ENCODE results near the gene LMNTD1.
"Not testable (repeated sequence)": the region's sequence is repeated elsewhere in the genome, so short reads cannot be mapped to it uniquely, and the experiment has no call there.

The LMNTD1 gene

DNA sequence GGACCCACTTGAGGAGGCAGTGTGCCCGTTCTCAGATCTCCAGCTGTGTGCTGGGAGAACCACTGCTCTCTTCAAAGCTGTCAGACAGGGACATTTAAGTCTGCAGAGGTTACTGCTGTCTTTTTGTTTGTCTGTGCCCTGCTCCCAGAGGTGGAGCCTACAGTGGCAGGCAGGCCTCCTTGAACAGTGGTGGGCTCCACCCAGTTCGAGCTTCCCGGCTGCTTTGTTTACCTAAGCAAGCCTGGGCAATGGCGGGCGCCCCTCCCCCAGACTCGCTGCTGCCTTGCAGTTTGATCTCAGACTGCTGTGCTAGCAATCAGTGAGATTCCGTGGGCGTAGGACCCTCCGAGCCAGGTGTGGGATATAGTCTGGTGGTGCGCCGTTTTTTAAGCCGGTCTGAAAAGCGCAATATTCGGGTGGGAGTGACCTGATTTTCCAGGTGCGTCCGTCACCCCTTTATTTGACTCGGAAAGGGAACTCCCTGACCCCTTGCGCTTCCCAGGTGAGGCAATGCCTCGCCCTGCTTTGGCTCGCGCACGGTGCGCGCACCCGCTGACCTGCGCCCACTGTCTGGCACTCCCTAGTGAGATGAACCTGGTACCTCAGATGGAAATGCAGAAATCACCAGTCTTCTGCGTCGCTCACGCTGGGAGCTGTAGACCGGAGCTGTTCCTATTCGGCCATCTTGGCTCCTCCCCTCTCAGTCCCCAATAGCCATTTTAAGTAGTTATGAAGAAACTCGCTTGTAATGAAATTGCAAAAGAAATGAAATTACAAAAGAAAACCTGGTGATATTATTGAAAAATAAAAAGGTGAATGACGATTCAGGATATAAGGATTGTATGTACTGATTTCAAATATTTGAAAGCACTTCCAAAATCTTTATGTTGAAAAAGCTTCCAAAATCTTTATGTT is 63.9 kb downstream of the LMNTD1 start:
- not testable (repeated sequence) for DNase-seq

- no peak for DNase-seq
These were observed 70.5 kb downstream of the LMNTD1 start for GRCh38 chr12:25482625-25483024.

DNA sequence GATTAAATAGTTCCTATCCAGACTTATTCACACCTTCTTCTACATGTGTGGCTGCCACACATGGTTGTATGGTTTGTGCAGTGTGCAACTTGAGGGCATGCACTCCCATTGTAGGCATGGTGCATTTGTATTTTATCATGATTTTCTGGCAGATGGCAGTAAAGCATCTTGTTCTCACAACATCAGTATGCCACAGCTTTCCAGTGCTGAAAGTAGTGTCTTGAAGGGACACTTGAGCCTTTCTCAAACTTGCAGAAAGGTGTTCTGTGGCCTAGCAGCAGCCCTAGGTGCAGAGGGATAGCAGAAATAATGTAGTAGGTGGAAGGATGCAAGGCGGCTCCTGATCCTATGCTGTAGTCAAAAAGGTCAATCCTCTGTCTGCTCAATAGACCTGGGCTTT is 72.9 kb downstream of the LMNTD1 start:
- DNase-seq, result no peak

DNA sequence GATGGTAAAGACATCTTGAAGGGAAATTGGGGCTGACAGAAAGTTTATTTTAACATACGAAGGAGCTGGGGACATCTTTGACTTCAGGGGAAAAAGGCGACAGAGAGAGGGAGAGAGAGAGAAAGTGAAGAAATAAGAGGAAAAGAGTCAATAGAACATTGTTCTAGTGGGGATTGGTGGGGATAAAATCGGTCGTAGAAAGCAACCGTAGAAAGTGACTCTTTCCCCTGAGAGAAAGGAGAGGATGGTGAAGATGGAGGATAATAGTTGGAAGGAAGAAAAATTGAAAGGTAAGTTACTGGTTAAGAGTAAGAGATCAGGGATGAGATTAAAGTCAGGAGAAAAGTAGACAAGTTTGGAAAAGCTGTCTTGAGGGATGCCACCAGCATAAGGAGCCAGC is 75.9 kb downstream of the LMNTD1 start:
- DNase-seq, result no peak

GRCh38 chr12:25472453-25472852 is 80.6 kb downstream of the LMNTD1 start:
- DNase-seq, result no peak

GRCh38 chr12:25469861-25470260 is 83.2 kb downstream of the LMNTD1 start:
- no peak for DNase-seq

- no peak for DNase-seq
These were observed 83.7 kb downstream of the LMNTD1 start for GRCh38 chr12:25469368-25469767.

DNA sequence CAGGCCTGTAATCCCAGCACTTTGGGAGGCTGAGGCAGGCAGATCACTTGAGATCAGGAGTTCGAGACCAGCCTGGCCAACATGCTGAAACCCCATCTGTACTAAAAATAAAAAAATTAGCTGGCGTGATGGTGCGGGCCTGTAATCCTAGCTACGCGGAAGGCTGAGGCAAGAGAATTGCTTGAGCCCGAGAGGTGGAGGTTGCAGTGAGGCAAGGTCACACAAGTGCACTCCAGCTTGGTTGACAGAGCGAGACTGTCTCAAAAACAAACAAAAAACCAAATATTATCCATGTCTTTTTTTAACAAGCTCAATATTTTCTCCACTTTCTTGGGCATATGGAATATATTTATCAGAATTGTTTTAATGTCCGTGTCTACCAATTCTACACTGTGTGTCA is 89.6 kb downstream of the LMNTD1 start:
- DNase-seq, result no peak

GRCh38 chr12:25463005-25463404 is 90.1 kb downstream of the LMNTD1 start:
- DNase-seq, result no peak

GRCh38 chr12:25459541-25459951 is 93.5 kb downstream of the LMNTD1 start:
- DNase-seq, result peak; percentile 72 to 84

GRCh38 chr12:25458047-25458552 is 95.0 kb downstream of the LMNTD1 start:
- DNase-seq, result no peak

- no peak for DNase-seq
These were observed 96.6 kb downstream of the LMNTD1 start for GRCh38 chr12:25456474-25456873.

DNA sequence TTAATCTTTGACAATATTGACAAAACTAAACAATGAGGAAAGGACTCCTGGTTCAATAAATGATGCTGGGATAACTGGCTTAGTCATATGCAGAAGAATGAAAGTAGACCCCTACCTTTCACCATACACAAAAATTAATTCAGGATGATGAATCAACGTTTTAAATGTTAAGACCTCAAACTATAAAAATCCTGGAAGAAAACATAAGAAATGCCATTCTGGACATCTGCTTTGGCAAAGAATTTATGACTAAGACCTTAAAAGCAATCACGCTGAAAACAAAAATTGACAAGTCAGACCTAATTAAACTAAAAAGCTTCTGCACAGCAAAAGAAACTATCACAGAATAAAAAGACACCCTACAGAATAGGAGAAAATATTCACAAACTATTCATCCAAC is 97.4 kb downstream of the LMNTD1 start:
- no peak for DNase-seq

- no peak for DNase-seq
These were observed 104.1 kb downstream of the LMNTD1 start for GRCh38 chr12:25449007-25449406.

GRCh38 chr12:25447046-25447445 is 106.0 kb downstream of the LMNTD1 start:
- DNase-seq, result no peak

DNA sequence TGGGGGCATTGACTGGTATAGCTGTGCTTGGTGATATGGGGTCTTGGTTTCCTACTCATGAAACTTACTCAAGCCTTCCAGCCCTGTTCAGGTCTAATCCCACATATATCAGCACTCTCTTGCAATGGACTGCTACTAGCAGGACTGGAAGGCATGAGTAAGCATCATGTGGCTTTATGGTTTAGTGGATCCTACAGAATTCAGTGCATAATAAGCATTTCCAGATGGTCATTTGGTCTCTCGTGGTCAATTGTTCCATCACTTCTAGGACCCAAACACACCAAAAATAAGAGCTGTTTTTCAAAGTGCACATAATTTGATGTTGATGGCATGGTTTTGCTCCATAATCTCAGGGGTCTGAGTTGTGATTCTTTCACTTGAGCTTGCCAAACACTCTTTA is 114.4 kb downstream of the LMNTD1 start:
- no peak for DNase-seq

GRCh38 chr12:25436206-25437030 is 116.7 kb downstream of the LMNTD1 start:
- DNase-seq, result peak; percentile 69 to 86

- no peak for DNase-seq
These were observed 117.7 kb downstream of the LMNTD1 start for GRCh38 chr12:25435431-25435830.

DNA sequence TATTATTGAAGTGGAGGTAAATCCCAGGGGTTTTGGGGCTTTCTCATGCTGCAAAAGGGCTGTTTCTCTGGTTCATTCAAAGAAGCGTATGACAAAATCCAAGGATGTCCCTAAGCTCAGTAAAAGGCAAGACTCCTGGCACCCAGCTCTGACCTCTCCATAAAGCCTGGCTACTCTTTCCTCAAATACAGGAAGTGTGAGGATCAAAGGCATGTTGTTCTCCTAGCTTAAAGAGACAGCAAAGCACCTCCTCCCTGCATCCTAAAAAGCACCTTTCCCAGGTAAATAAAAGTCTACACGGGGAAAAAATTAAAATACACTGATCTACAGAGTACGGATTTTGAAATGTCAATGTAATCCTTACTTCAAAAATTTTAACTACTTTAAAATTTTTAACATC is 118.6 kb downstream of the LMNTD1 start:
- no peak for DNase-seq

DNA sequence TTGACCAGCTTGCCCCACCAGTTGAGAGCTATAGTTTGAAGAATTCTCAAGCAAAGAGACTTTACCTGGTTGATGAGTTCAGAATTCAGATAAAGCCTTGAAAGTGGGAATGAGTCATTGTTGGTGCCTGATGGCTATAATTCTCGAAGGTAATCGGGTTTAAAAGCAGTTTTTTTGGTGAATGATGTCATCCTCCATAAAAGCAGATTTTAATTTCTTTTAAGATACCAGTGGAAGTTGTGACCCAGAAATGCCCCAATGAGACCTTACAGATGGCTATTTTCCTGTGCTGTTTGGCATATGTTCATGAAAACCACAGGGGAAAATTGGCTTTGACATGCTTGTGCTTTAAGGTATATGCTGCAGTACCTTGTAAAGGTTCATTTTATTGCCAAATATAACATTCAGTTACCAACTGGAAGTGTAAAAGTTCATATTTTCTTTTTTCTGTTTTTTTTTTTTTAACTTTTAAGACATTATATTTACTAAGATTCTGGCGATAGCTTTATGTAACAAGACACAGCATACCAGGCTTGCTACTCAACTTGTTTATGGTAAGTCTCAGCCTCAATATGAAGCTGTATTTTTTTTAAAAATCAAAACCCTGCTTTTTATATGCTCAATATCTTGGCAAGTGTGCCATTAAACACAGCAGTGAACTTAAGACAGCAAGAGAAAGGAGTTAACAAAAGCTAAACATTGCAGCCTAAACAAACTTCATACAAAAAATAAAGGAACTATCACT is 119.3 kb downstream of the LMNTD1 start:
- DNase-seq, result no peak

GRCh38 chr12:25433024-25433423 is 120.1 kb downstream of the LMNTD1 start:
- no peak for DNase-seq

GRCh38 chr12:25427337-25428249 is 125.5 kb downstream of the LMNTD1 start:
- no peak for DNase-seq

Data from Kasumi-1 (cell line).